Left colon (tissue), 2 donors: ENCODE results near the gene CHMP6. TPM values are rescaled to one million over a fixed set of nuclear protein-coding genes. Genes with fewer than 3 reads are reported as not detected.
"Not testable (repeated sequence)": the region's sequence is repeated elsewhere in the genome, so short reads cannot be mapped to it uniquely, and the experiment has no call there.

ENCODE experiments used
- ATAC-seq: fragments of 200-7000 bp; cut with Tn5 transposase; one replicate; pipeline ENCODE4 v1.9.1; 2020; ENCODE audit warnings: mild to moderate bottlenecking, moderate library complexity
- DNase-seq, 2 donors: peaks; one replicate each; pipeline ENCODE4 v3.0.0-alpha.2; 2020
- intact Hi-C, 2 donors: fragments of 100-400 bp; cut with DNase I in 1 of 2; cut with micrococcal nuclease in 1 of 2; formaldehyde crosslinking; loops; one replicate each; pipeline versions ENCODE4 v1.11.2 to v1.14.0; 2022; cut with DNase I, micrococcal nuclease
- total RNA-seq, 2 donors: library from RNA; stranded (reverse); fragmentation: NEBNext Ultra II Directional; extraction: Animal tissue kit (Norgen Biotek cat#: 25700); gene quantifications; one replicate each; pipeline ENCODE4 v1.2.1, GENCODE V29; 2021
- donor health status: DM: no; HTN: no; CAD: no.
- donor health status: DM: yes; HTN: yes; CAD: no.

The CHMP6 gene
- total RNA-seq, 2 donors from 2014 or later: 37.2 to 39.5 TPM

- ATAC-seq (peak; percentile 63), DNase-seq (peak; percentile 79 to 87)
- intact Hi-C loops: no loop called here
These were observed 9.2 kb downstream of the CHMP6 start for GRCh38 chr17:81000631-81001357.

GRCh38 chr17:81002013-81002384, 10.4 kb downstream of the CHMP6 start:
- ATAC-seq: no peak

DNA sequence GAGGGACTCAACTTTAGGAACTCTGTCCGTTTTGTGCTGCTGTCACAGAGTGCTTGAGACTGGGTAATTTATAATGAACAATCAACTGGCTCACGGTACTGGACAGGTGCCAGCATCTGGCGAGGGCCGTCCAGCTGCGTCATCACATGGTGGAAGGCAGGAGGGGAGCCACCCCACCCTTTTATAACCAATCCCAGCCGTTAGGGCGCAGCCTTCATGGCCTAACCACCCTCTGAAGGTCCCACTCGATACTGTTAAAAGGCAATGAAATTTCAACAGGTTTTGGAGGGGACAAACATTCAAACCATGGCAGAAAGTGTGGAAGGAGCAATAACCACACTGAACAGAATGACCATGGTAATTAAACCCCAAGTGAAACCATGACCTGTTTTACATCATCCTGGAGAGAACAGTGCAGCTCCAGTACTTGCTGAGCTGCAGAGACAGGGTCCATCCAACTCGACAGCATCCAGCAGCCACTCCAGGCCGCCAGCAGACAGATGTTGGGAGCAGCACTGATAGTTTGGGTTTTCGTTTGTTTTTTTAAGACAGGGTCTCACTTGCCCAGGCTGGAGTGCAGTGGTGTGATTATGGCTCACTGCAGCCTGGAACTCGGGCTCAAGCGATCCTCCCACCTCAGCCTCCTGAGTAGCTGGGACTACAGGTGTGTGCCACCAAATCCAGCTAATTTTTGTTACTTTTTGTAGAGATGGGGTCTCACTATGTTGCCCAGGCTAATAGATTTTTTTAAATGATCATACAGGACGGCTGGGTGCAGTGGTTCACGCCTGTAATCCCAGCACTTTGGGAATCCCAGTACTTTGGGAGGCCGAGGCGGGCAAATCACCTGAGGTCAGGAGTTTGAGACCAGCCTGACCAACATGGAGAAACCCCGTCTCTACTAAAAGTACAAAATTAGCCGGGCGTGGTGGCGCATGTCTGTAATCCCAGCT, 11.0 kb downstream of the CHMP6 start:
- ATAC-seq: peak; percentile 64
- DNase-seq: peak; percentile 90 to 91
- intact Hi-C loops: no loop called here

More at GRCh38 chr17:81002013-81002384, 10.4 kb downstream of the CHMP6 start:
- DNase-seq: no peak
- intact Hi-C loops: no loop called here

GRCh38 chr17:81003711-81004475, 12.3 kb downstream of the CHMP6 start:
- intact Hi-C loops: no loop called here
- DNase-seq (peak in 1 of 2 donors; percentile 68), ATAC-seq (peak; percentile 37)

- intact Hi-C loops: no loop called here
- ATAC-seq (no peak), DNase-seq (no peak)
These were observed 15.2 kb downstream of the CHMP6 start for GRCh38 chr17:81006891-81007290.

- no peak for ATAC-seq
- intact Hi-C loops: no loop called here
- DNase-seq: no peak
These were observed 16.5 kb downstream of the CHMP6 start for GRCh38 chr17:81008140-81008539.

GRCh38 chr17:81009136-81009535, 17.5 kb downstream of the CHMP6 start:
- DNase-seq (no peak), ATAC-seq (no peak)
- intact Hi-C loops: no loop called here

DNA sequence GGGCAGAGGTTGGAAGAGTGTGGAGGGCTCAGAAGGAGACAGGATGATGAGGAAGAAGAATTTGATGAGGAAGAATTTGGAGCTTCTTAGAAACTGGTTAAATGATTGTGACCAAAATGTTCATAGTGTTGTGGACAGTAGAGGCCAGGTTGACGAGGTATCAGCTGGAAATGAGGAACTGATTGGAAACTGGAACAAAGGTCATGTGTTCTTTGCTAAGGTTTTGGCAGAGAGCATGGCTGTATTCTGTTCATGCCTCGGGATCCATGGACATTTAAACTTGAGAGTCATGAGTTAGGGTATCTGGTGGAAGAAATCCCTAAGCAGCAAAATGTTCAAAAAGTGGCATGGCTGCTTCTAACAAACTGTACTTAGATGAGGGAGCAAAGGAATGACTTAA, 19.3 kb downstream of the CHMP6 start:
- ATAC-seq (no peak), DNase-seq (no peak)
- intact Hi-C loops: no loop called here

DNA sequence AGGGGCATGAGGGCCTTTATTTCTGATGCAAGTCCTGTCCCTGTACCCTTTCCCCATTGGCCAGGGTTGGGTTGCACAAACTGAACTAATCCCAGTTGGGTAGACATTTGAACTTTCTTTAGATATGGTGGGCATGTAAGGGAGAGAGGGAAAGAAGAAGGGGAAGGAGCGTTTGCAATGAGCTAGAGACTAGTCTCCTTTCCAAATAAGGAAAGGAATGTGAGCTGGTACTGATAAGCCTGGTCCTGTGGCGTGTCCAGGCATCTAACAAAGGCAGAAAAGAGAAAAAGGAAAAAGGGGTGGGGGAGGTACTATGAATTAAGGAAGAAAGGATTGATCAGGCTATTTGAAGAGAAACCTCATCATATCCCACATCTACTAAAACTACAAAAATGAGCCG, 20.3 kb downstream of the CHMP6 start:
- DNase-seq (no peak), ATAC-seq (no peak)
- intact Hi-C loops: no loop called here

DNA sequence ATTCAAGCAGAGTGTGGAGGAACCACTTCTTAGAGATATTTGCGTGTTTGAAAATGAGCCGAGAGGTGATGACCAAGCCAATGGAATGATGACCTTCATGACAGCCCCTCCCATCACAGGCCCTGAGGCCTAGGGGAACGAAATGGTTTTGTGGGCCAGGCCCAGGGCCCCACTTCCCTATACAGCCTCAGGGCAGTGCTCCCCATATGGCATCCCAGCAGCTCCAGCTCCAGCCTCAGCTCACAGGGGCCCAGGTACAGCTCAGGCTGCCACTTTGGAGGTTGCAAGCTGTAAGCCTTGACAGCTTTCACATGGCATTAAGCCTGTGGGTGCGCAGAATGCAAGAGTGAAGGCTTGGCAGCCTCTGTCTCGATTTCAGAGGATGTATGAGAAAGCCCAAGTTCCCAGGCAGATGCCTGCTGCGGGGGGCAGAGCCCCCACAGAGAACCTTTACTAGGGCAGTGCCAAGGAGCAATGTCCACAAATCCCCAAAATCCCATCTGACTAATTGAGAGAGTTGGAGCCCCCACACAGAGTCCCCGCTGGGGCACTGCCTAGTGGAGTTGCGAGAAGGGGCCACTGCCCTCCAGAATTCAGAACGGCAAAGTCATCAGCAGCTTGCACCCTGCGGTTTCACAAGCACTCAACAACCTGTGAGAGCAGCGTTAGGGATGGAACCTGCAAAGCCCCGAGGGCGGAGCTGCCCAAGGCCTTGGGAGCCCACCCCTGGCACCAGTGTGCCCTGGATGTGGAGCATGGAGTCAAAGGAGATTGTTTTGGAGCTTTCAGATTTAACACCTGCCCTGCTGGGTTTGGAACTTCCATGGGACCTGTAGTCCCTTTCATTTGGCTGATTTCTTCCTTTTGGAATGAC, 21.2 kb downstream of the CHMP6 start:
- ATAC-seq: peak; percentile 25
- intact Hi-C loops: no loop called here
- DNase-seq: no peak

- no peak for ATAC-seq
- intact Hi-C loops: no loop called here
- no peak for DNase-seq
These were observed 22.0 kb downstream of the CHMP6 start for GRCh38 chr17:81013642-81014041.

DNA sequence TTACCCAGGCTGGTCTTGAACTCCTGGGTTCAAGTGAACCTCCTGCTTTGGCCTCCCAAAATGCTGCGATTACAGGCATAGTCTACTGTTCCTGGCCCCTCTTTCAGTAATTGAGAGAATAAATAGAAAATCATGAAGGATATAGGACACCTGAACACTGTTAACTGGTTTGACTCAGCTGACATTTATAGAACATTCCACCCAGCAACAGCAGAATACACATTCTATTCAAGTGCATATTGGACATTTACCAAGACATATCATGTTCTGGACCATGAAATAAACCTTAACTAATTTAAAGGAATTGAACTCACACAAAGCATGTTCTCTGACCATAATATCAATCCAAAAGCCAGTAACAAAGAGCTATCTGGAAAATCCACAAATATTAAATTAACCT, 23.5 kb downstream of the CHMP6 start:
- intact Hi-C loops: no loop called here
- ATAC-seq: no peak
- DNase-seq: no peak

DNA sequence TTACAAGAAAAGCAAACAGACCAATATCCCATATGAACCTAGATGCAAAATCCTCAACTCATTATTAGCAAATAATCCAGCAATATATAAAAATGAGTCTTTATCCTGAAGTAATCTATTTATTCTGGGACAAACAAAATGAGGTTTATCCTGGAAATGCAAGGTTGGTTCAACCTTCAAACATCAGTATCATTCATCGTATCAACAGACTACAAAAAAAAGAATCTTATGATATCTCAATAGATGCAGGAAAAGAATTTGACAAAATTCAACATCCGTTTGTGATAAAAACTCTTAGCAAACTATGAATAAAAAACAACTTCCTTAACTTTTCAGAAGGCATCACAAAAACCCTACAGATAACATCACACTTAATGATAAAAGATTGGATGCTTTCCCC, 24.9 kb downstream of the CHMP6 start:
- no peak for DNase-seq
- ATAC-seq: no peak
- intact Hi-C loops: no loop called here

- intact Hi-C loops, ATAC-seq, DNase-seq: not testable (repeated sequence)
These were observed 25.7 kb downstream of the CHMP6 start for GRCh38 chr17:81017330-81017729.

- DNase-seq (peak in 1 of 2 donors; percentile 47), ATAC-seq (peak; percentile 74)
- intact Hi-C loops: no loop called here
These were observed 26.6 kb downstream of the CHMP6 start for GRCh38 chr17:81018044-81018802.

DNA sequence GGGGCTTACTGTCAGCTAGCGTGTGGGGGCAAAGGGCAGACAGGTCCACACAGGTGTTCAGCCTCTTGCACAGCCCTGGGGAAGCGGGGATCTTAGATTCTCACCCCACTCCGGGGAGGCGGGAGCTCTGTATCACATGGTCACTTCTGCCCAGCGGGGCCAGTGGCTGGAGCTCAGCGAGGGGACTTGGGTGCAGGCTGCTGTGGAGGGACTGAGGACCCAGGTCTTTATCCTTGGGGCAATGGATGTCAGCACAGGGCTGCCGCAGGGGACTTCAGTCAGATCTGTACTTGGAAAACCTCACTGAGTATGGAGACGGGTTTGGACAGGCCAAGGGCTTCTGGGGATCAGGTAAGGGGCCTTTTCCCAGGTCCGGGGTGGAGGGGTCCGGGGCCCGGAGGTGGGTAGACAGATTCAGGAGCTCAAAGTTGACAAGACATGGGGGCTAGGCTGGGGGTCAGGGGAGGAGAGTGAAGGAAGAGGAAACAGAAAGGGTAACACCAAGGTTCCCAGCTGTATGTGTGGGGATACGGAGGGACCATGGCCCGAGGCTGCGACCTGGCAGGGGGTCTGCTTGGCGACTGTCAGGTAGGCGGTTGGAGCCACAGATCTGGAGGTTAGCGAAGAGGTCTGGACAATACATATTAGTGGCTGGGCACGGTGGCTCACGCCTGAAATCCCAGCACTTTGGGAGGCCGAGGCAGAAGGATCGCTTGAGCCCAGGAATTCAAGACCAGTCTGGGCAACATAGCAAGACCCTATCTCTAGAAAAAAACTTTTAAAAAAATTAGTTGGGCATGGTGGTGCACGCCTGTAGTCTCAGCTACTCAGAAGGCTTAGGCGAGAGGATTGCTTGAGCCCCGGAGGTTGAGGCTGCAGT, 28.2 kb downstream of the CHMP6 start:
- no peak for ATAC-seq
- intact Hi-C loops: loop anchor here in 1 of 2 donors (10.0 kb wide), 1 partner anchor 75 kb away; no protein-coding TSS in a partner anchor
- DNase-seq: no peak

DNA sequence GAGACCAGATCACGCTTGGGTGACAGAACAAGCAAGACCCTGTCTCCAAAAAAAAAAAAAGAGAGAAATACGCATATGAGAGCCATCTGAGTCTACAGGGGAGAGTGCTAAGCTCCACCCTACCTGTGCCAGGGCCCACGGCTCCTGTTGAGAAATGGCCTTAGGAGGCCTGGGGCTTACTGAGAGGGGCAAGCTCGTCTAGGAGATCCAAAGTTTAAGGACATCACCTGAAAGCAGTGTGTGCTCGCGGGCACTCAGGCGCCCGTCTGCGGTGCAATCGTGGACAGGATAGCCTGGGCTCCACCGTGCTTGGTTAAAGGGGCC, 28.8 kb downstream of the CHMP6 start:
- no peak for ATAC-seq

More for the DNA sequence above, 28.8 kb downstream of the CHMP6 start:
- DNase-seq: no peak
- intact Hi-C loops: loop anchor here in 1 of 2 donors (10.0 kb wide), 1 partner anchor 74 kb away; no protein-coding TSS in a partner anchor
